ENCODE data around the gene METTL15. TPM values are rescaled to one million over a fixed set of nuclear protein-coding genes. Genes with fewer than 3 reads are reported as not detected.
"Not testable (repeated sequence)": the region's sequence is repeated elsewhere in the genome, so short reads cannot be mapped to it uniquely, and the experiment has no call there.

METTL15 gene
- total RNA-seq, 2 experiments from 2014 or later, result 16.5 to 16.6 TPM

- no peak for DNase-seq
- H3K4me1 Mint-ChIP-seq (ENCODE audit: low read depth), result peaks cover 30% of the 10 kb centered on the region
- CTCF ChIA-PET, result no interaction called here
- H3K36me3 Mint-ChIP-seq (ENCODE audit: low read depth), result peaks cover 19% of the 10 kb centered on the region
- H3K27me3 Mint-ChIP-seq (ENCODE audit: low read depth), result no peaks in the 10 kb centered on the region
- H3K9me3 Mint-ChIP-seq (ENCODE audit: insufficient read depth), result no peaks in the 10 kb centered on the region
- no peak overlapping the region for H3K27ac Mint-ChIP-seq
- no peak for ATAC-seq
- H3K4me3 Mint-ChIP-seq, result no peak overlapping the region
- POLR2A ChIA-PET, result no interaction called here
Measured at GRCh38 chr11:28114731-28115130, 6.5 kb downstream of the METTL15 start.

GRCh38 chr11:28117712-28118111 lies 9.5 kb downstream of the METTL15 start:
- Mint-ChIP-seq H3K36me3 (ENCODE audit: low read depth) (peaks cover 13% of the 10 kb centered on the region), H3K27ac (no peak overlapping the region)
- POLR2A ChIA-PET, result interaction anchor here (3.8 kb wide), 1 partner anchor 10 kb away, joined by 12 read pairs; the partner anchor contains the start of genes KIF18A and METTL15

GRCh38 chr11:28123151-28123581 lies 15.0 kb downstream of the METTL15 start:
- no peak overlapping the region for H3K4me3 Mint-ChIP-seq
- H3K36me3 Mint-ChIP-seq (ENCODE audit: low read depth), result peaks cover 15% of the 10 kb centered on the region
- DNase-seq, result no peak
- no peak for ATAC-seq
- ChIA-PET POLR2A (no interaction called here), CTCF (no interaction called here)
- H3K9me3 Mint-ChIP-seq (ENCODE audit: insufficient read depth), result no peaks in the 10 kb centered on the region
- peak overlapping the region; percentile 27 for H3K27ac Mint-ChIP-seq
- no peaks in the 10 kb centered on the region for H3K27me3 Mint-ChIP-seq (ENCODE audit: low read depth)
- H3K4me1 Mint-ChIP-seq (ENCODE audit: low read depth), result no peaks in the 10 kb centered on the region

More at GRCh38 chr11:28117712-28118111, 9.5 kb downstream of the METTL15 start:
- DNase-seq (no peak), ATAC-seq (no peak)
- no peak overlapping the region for H3K4me3 Mint-ChIP-seq
- CTCF ChIA-PET, result no interaction called here
- peaks cover 4% of the 10 kb centered on the region for H3K4me1 Mint-ChIP-seq (ENCODE audit: low read depth)
- H3K27me3 Mint-ChIP-seq (ENCODE audit: low read depth), result no peaks in the 10 kb centered on the region
- no peaks in the 10 kb centered on the region for H3K9me3 Mint-ChIP-seq (ENCODE audit: insufficient read depth)

GRCh38 chr11:28132548-28132947 lies 24.4 kb downstream of the METTL15 start:
- H3K9me3 Mint-ChIP-seq (ENCODE audit: insufficient read depth), result peaks cover 18% of the 10 kb centered on the region
- CTCF ChIA-PET, result no interaction called here
- POLR2A ChIA-PET, result no interaction called here
- H3K27me3 Mint-ChIP-seq (ENCODE audit: low read depth), result no peaks in the 10 kb centered on the region
- ATAC-seq (no peak), DNase-seq (no peak)
- no peak overlapping the region for H3K4me3 Mint-ChIP-seq
- no peak overlapping the region for H3K27ac Mint-ChIP-seq
- no peaks in the 10 kb centered on the region for H3K4me1 Mint-ChIP-seq (ENCODE audit: low read depth)
- peaks cover 35% of the 10 kb centered on the region for H3K36me3 Mint-ChIP-seq (ENCODE audit: low read depth)

- H3K27me3 Mint-ChIP-seq (ENCODE audit: low read depth), result no peaks in the 10 kb centered on the region
- H3K27ac Mint-ChIP-seq, result no peak overlapping the region
- no peaks in the 10 kb centered on the region for H3K4me1 Mint-ChIP-seq (ENCODE audit: low read depth)
- H3K36me3 Mint-ChIP-seq (ENCODE audit: low read depth), result peaks cover 40% of the 10 kb centered on the region
- ATAC-seq (no peak), DNase-seq (no peak)
- ChIA-PET CTCF (no interaction called here), POLR2A (interaction anchor here (1.0 kb wide), 1 partner anchor 26 kb away, joined by 3 read pairs; no protein-coding TSS in a partner anchor)
- H3K9me3 Mint-ChIP-seq (ENCODE audit: insufficient read depth), result peaks cover 21% of the 10 kb centered on the region
- no peak overlapping the region for H3K4me3 Mint-ChIP-seq
Measured at GRCh38 chr11:28133146-28133545, 25.0 kb downstream of the METTL15 start.

GRCh38 chr11:28136157-28136556 lies 28.0 kb downstream of the METTL15 start:
- Mint-ChIP-seq H3K36me3 (ENCODE audit: low read depth) (peaks cover 57% of the 10 kb centered on the region), H3K9me3 (ENCODE audit: insufficient read depth) (peaks cover 37% of the 10 kb centered on the region)
- CTCF ChIA-PET; H3K4me1 Mint-ChIP-seq (ENCODE audit: low read depth); POLR2A ChIA-PET; H3K27ac Mint-ChIP-seq; DNase-seq; H3K4me3 Mint-ChIP-seq; H3K27me3 Mint-ChIP-seq (ENCODE audit: low read depth); ATAC-seq: not testable (repeated sequence)

- Mint-ChIP-seq H3K4me3 (no peak overlapping the region), H3K36me3 (ENCODE audit: low read depth) (peaks cover 56% of the 10 kb centered on the region), H3K9me3 (ENCODE audit: insufficient read depth) (peaks cover 38% of the 10 kb centered on the region), H3K27me3 (ENCODE audit: low read depth) (no peaks in the 10 kb centered on the region), H3K27ac (no peak overlapping the region), H3K4me1 (ENCODE audit: low read depth) (no peaks in the 10 kb centered on the region)
- DNase-seq (no peak), ATAC-seq (no peak)
- ChIA-PET POLR2A (no interaction called here), CTCF (no interaction called here)
Measured at GRCh38 chr11:28137366-28137765, 29.2 kb downstream of the METTL15 start.

- Mint-ChIP-seq H3K9me3 (ENCODE audit: insufficient read depth) (peaks cover 38% of the 10 kb centered on the region), H3K27ac (no peak overlapping the region), H3K27me3 (ENCODE audit: low read depth) (no peaks in the 10 kb centered on the region), H3K4me3 (no peak overlapping the region), H3K4me1 (ENCODE audit: low read depth) (no peaks in the 10 kb centered on the region), H3K36me3 (ENCODE audit: low read depth) (peaks cover 56% of the 10 kb centered on the region)
- POLR2A ChIA-PET, result no interaction called here
- ATAC-seq, result no peak
- no peak for DNase-seq
- CTCF ChIA-PET, result no interaction called here
Measured at GRCh38 chr11:28137832-28138231, 29.6 kb downstream of the METTL15 start.

GRCh38 chr11:28139841-28140415 lies 31.7 kb downstream of the METTL15 start:
- POLR2A ChIA-PET, result no interaction called here
- CTCF ChIA-PET, result no interaction called here
- H3K4me1 Mint-ChIP-seq (ENCODE audit: low read depth), result no peaks in the 10 kb centered on the region
- H3K27me3 Mint-ChIP-seq (ENCODE audit: low read depth), result no peaks in the 10 kb centered on the region
- H3K4me3 Mint-ChIP-seq, result no peak overlapping the region
- peaks cover 43% of the 10 kb centered on the region for H3K36me3 Mint-ChIP-seq (ENCODE audit: low read depth)
- H3K27ac Mint-ChIP-seq, result no peak overlapping the region
- DNase-seq (no peak), ATAC-seq (no peak)
- H3K9me3 Mint-ChIP-seq (ENCODE audit: insufficient read depth), result peaks cover 38% of the 10 kb centered on the region

- Mint-ChIP-seq H3K9me3 (ENCODE audit: insufficient read depth) (peaks cover 32% of the 10 kb centered on the region), H3K27me3 (ENCODE audit: low read depth) (no peaks in the 10 kb centered on the region), H3K36me3 (ENCODE audit: low read depth) (peaks cover 37% of the 10 kb centered on the region), H3K4me3 (no peak overlapping the region), H3K4me1 (ENCODE audit: low read depth) (no peaks in the 10 kb centered on the region), H3K27ac (no peak overlapping the region)
- ChIA-PET POLR2A (no interaction called here), CTCF (no interaction called here)
- no peak for ATAC-seq
- no peak for DNase-seq
Measured at GRCh38 chr11:28140689-28141455, 32.7 kb downstream of the METTL15 start.

- no peak overlapping the region for H3K27ac Mint-ChIP-seq
- H3K27me3 Mint-ChIP-seq (ENCODE audit: low read depth), result no peaks in the 10 kb centered on the region
- H3K9me3 Mint-ChIP-seq (ENCODE audit: insufficient read depth), result peaks cover 19% of the 10 kb centered on the region
- no peak for ATAC-seq
- no peak overlapping the region for H3K4me3 Mint-ChIP-seq
- CTCF ChIA-PET, result no interaction called here
- DNase-seq, result no peak
- peaks cover 24% of the 10 kb centered on the region for H3K36me3 Mint-ChIP-seq (ENCODE audit: low read depth)
- POLR2A ChIA-PET, result no interaction called here
- no peaks in the 10 kb centered on the region for H3K4me1 Mint-ChIP-seq (ENCODE audit: low read depth)
Measured at GRCh38 chr11:28142724-28143123, 34.5 kb downstream of the METTL15 start.

- Mint-ChIP-seq H3K36me3 (ENCODE audit: low read depth) (peaks cover 8% of the 10 kb centered on the region), H3K27ac (no peak overlapping the region), H3K9me3 (ENCODE audit: insufficient read depth) (peaks cover 13% of the 10 kb centered on the region), H3K27me3 (ENCODE audit: low read depth) (no peaks in the 10 kb centered on the region), H3K4me3 (no peak overlapping the region), H3K4me1 (ENCODE audit: low read depth) (no peaks in the 10 kb centered on the region)
- ChIA-PET POLR2A (no interaction called here), CTCF (no interaction called here)
- ATAC-seq, result no peak
- DNase-seq, result no peak
Measured at GRCh38 chr11:28144808-28145207, 36.6 kb downstream of the METTL15 start.

Measured in activated CD8-positive, alpha-beta T cell treated with anti-CD3 and anti-CD28 coated beads, Interleukin-2, amount 10 ng/mL, durations not matched to agents 7 days and 5 days (primary cell).